MM.1S (cell line): ENCODE measurements around the gene PCGF5.

Experiments used
- DNase-seq: peaks from one replicate; pipeline ENCODE4 v3.0.0-alpha.2; 2015
- H2AFZ ChIP-seq: fragments of 300-600 bp; sonication (generic); 2 replicates; pipeline ENCODE4 v1.6.0; 2016; ENCODE audit warnings: antibody characterized with exemption, low read length
- H3F3A ChIP-seq: fragments of 300-600 bp; sonication (generic); 2 replicates; pipeline ENCODE4 v1.6.1; 2016; ENCODE audit warnings: mild to moderate bottlenecking, antibody characterized with exemption, low read length, moderate library complexity, mixed read lengths; ENCODE audit not compliant: insufficient read depth
- H3K27ac ChIP-seq: fragments of 300-600 bp; sonication (generic); 2 replicates; pipeline ENCODE4 v1.5.1; 2016; ENCODE audit warnings: mild to moderate bottlenecking, low read length
- H3K27me3 ChIP-seq: fragments of 300-600 bp; sonication (generic); replicated peaks from 2 replicates; pipeline ENCODE4 v1.6.0; 2016; ENCODE audit warnings: low read length; ENCODE audit not compliant: insufficient read depth
- H3K36me3 ChIP-seq: fragments of 300-600 bp; sonication (generic); replicated peaks from 2 replicates; pipeline ENCODE4 v1.6.1; 2016; ENCODE audit warnings: mild to moderate bottlenecking, low read length, mixed read lengths; ENCODE audit not compliant: insufficient read depth
- H3K4me1 ChIP-seq: fragments of 300-600 bp; sonication (generic); 2 replicates; pipeline ENCODE4 v1.6.1; 2016; ENCODE audit warnings: low read length, mixed read lengths
- H3K4me2 ChIP-seq: fragments of 300-600 bp; sonication (generic); 2 replicates; pipeline ENCODE4 v1.6.0; 2016; ENCODE audit warnings: low read depth, low read length
- H3K4me3 ChIP-seq: fragments of 300-600 bp; sonication (generic); 2 replicates; pipeline ENCODE4 v1.5.1; 2016; ENCODE audit warnings: low read length, mixed read lengths
- H3K79me2 ChIP-seq: fragments of 300-600 bp; sonication (generic); 2 replicates; pipeline ENCODE4 v1.6.1; 2016; ENCODE audit warnings: mixed run types, low read length, mixed read lengths
- H3K9ac ChIP-seq: fragments of 300-600 bp; sonication (generic); 2 replicates; pipeline ENCODE4 v1.6.1; 2016; ENCODE audit warnings: low read length, mixed read lengths
- H3K9me2 ChIP-seq: fragments of 300-600 bp; sonication (generic); replicated peaks from 2 replicates; pipeline ENCODE4 v1.6.1; 2016; ENCODE audit warnings: mild to moderate bottlenecking, low read length, mixed read lengths; ENCODE audit not compliant: insufficient read depth
- H3K9me3 ChIP-seq: fragments of 300-600 bp; sonication (generic); replicated peaks from 2 replicates; pipeline ENCODE4 v1.6.1; 2016; ENCODE audit warnings: mild to moderate bottlenecking, low read length, mixed read lengths; ENCODE audit not compliant: insufficient read depth
- H4K20me1 ChIP-seq: fragments of 300-600 bp; sonication (generic); 2 replicates; pipeline ENCODE4 v1.6.1; 2016; ENCODE audit warnings: mild to moderate bottlenecking, low read length, moderate library complexity, mixed read lengths; ENCODE audit not compliant: insufficient read depth
- CTCF ChIP-seq: fragments of 300-600 bp; sonication (generic); IDR thresholded peaks from 2 replicates; pipeline ENCODE4 v1.5.1; 2016; ENCODE audit warnings: antibody characterized with exemption, low read length, mixed read lengths
- EZH2 ChIP-seq: fragments of 300-600 bp; sonication (generic); optimal IDR thresholded peaks from 2 replicates; pipeline ENCODE3; 2017; ENCODE audit warnings: low read depth, mild to moderate bottlenecking, antibody characterized with exemption, low read length, mixed read lengths
- EZH2phosphoT487 ChIP-seq: fragments of 300-600 bp; sonication (generic); IDR thresholded peaks from 2 replicates; pipeline ENCODE4 v1.6.1; 2018; ENCODE audit warnings: antibody characterized with exemption, low read length

PCGF5 gene

GRCh38 chr10:91220194-91220953 is at the start of gene PCGF5:
PCGF5 (plus strand) TSS chr10:91220663; CDS start chr10:91222872, 2,209 bp downstream.
- Histone ChIP-seq H3K9me3 (no peaks in the 10 kb centered on the region), H4K20me1 (no peaks in the 10 kb centered on the region), H3K79me2 (peaks cover 64% of the 10 kb centered on the region), H3F3A (peaks cover 15% of the 10 kb centered on the region), H3K36me3 (no peaks in the 10 kb centered on the region), H3K9ac (peak within 1 kb of the TSS; percentile 89), H2AFZ (peak within 1 kb of the TSS; percentile 76), H3K27me3 (no peaks in the 10 kb centered on the region), H3K4me2 (peak within 1 kb of the TSS; percentile 74), H3K4me3 (peak within 1 kb of the TSS; percentile 82), H3K9me2 (no peaks in the 10 kb centered on the region), H3K4me1 (peaks cover 19% of the 10 kb centered on the region), H3K27ac (peak within 1 kb of the TSS; percentile 91)
- DNase-seq, result peak; percentile 95
- TF ChIP-seq EZH2 (no peak), CTCF (peak; percentile 15; the same call in 1 of the 2 replicates), EZH2phosphoT487 (no peak)

GRCh38 chr10:91171485-91171884 is 49.0 kb upstream of the PCGF5 start:
- Histone ChIP-seq H3K9me2 (no peaks in the 10 kb centered on the region; the same call in 1 of the 2 replicates), H3F3A (no peaks in the 10 kb centered on the region), H3K9ac (no peak overlapping the region), H4K20me1 (no peaks in the 10 kb centered on the region), H3K4me2 (no peak overlapping the region), H3K27ac (no peak overlapping the region), H3K9me3 (no peaks in the 10 kb centered on the region), H3K4me3 (no peak overlapping the region), H3K4me1 (no peaks in the 10 kb centered on the region), H3K79me2 (peaks cover 86% of the 10 kb centered on the region), H3K36me3 (no peaks in the 10 kb centered on the region), H3K27me3 (no peaks in the 10 kb centered on the region), H2AFZ (no peak overlapping the region)
- no peak for DNase-seq
- TF ChIP-seq CTCF, result no peak
- TF ChIP-seq EZH2phosphoT487, result no peak
- no peak for TF ChIP-seq EZH2

GRCh38 chr10:91172348-91172747 is 48.1 kb upstream of the PCGF5 start:
- Histone ChIP-seq H3K9ac (no peak overlapping the region), H3K27me3 (no peaks in the 10 kb centered on the region), H3K9me2 (no peaks in the 10 kb centered on the region), H3F3A (no peaks in the 10 kb centered on the region), H3K9me3 (no peaks in the 10 kb centered on the region), H3K79me2 (peaks cover 77% of the 10 kb centered on the region), H4K20me1 (no peaks in the 10 kb centered on the region), H2AFZ (no peak overlapping the region), H3K4me1 (no peaks in the 10 kb centered on the region), H3K27ac (no peak overlapping the region), H3K4me2 (no peak overlapping the region), H3K4me3 (no peak overlapping the region), H3K36me3 (no peaks in the 10 kb centered on the region)
- TF ChIP-seq CTCF, result no peak
- TF ChIP-seq EZH2, result no peak
- no peak for TF ChIP-seq EZH2phosphoT487
- no peak for DNase-seq
